Uterus (tissue), 2 donors: ENCODE data around the gene RAB44.

ENCODE experiments used
- POLR2A ChIP-seq, 2 donors: fragments of 450-650 bp; IDR thresholded peaks; one replicate each; pipeline ENCODE4 v1.6.1; 2016; ENCODE audit warnings: antibody characterized with exemption in 2 of 2, mild to moderate bottlenecking in 1 of 2, moderate library complexity in 1 of 2
- TF ChIP-seq, protein P1 (sequence below), 4 experiments: fragments of 200-600 bp in 2 of 4; fragments of 450-650 bp in 2 of 4; sonication (generic) in 2 of 4; IDR thresholded peaks; one replicate each; pipeline ENCODE4 v1.5.1; 2016 to 2019; ENCODE audit warnings: antibody characterized with exemption in 4 of 4, mild to moderate bottlenecking in 2 of 4, moderate library complexity in 1 of 4

DNA sequence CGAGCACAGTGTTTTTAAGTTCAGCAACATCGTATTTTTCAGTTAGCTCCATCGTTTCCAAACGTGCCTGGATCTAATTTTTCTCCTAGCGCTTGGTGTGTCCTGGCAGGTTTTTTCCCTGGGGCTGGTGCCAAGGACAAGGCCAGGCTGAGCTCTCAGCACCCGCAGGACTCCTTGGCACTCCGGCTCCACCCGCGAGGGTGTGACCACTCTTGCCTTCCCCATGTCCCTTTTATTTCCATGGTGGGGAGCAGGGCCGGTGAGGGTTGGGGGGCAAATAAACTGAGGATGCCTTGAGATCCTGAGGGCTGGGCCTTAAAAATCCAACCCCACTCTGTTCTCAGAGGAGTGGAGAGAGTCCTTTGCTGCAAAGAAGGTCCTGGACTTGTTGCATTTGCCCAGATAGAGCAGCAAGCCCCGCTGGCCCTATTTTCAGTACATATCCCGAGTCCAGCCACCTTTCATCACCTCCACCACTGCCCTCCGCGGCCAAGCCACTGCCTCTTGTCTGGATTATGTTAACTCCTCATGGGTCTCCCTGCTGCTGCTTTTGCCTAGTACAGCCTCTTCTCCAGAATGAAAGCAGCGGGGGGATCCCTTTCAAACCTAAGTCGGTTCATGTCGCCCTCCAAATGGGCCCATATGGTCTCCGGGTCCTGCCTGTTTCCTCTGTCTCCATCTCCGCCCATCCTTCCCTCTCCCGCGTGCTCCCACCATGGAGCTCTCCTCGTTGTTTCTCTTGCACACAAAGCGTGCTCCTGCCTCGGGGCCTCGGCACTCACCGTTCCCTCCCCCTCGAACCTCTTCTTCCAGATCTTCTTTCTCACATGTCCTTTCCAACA lies 4.5 kb upstream of the RAB44 start:
- TF ChIP-seq, protein P1, sequence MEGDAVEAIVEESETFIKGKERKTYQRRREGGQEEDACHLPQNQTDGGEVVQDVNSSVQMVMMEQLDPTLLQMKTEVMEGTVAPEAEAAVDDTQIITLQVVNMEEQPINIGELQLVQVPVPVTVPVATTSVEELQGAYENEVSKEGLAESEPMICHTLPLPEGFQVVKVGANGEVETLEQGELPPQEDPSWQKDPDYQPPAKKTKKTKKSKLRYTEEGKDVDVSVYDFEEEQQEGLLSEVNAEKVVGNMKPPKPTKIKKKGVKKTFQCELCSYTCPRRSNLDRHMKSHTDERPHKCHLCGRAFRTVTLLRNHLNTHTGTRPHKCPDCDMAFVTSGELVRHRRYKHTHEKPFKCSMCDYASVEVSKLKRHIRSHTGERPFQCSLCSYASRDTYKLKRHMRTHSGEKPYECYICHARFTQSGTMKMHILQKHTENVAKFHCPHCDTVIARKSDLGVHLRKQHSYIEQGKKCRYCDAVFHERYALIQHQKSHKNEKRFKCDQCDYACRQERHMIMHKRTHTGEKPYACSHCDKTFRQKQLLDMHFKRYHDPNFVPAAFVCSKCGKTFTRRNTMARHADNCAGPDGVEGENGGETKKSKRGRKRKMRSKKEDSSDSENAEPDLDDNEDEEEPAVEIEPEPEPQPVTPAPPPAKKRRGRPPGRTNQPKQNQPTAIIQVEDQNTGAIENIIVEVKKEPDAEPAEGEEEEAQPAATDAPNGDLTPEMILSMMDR (IDR thresholded peaks at IDR 0.05): no peak
- no peak for TF ChIP-seq POLR2A (IDR thresholded peaks at IDR 0.05)
